ENCODE data around the gene NAA60. TPM values are rescaled to one million over a fixed set of nuclear protein-coding genes. Genes with fewer than 3 reads are reported as not detected.

Gene NAA60
- total and polyA plus RNA-seq, 4 donors = 11.3 to 41.3 (median 25.6) TPM

DNA sequence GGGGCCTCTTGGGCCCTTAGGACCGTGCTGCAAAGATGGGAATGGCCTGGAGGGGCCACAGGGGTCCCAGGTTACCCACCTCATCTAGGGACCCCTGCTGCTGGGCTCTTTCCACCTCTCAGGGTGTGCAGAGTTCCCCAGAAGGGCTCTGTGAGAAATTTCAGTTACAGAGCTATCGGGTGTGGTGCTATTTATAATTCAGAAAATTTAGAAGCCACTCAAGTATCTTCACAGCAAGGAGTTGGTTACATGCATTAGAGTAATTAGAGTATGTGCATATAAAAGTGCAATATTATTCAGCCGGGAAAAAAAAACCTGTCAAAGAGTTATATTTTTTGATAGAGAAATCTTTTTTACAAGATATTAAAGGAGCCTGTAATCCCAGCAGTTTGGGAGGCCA, 32.9 kb downstream of the NAA60 start:
- H3K9me3 ChIP-seq (ENCODE audit: control insufficient read depth in 4 of 4, low read length in 3 of 4) = no peaks in the 10 kb centered on the region
- no peak overlapping the region for H3K9ac ChIP-seq (ENCODE audit: low read depth in 1 of 2, low read length in 2 of 2)
- H3K4me3 ChIP-seq (ENCODE audit: low read depth in 1 of 3, low read length in 3 of 3) = no peak overlapping the region
- no peak for DNase-seq (ENCODE audit: low spot score)
- no peaks in the 10 kb centered on the region for H3K27me3 ChIP-seq (ENCODE audit: control insufficient read depth in 4 of 4, insufficient read depth in 4 of 4, low read length in 3 of 4)
- peaks cover 7 to 13% (median 11%) of the 10 kb centered on the region in 4 donors for H3K36me3 ChIP-seq (ENCODE audit: control insufficient read depth in 4 of 4, insufficient read depth in 3 of 4, low read depth in 1 of 4, low read length in 3 of 4)
- TF ChIP-seq JUND (IDR thresholded peaks at IDR 0.05) (no peak), NR2F2 (IDR thresholded peaks at IDR 0.05) (no peak), YY1 (IDR thresholded peaks at IDR 0.05) (no peak)
- WGBS = 91% methylated on average over 3 of the region's 3 CpGs
- no peak overlapping the region for H3K27ac ChIP-seq (ENCODE audit: low read depth in 1 of 2, low read length in 2 of 2)
- H3K4me1 ChIP-seq (ENCODE audit: control insufficient read depth in 4 of 4, insufficient read depth in 4 of 4, low read length in 3 of 4) = peaks cover 0 to 7% (median 2%) of the 10 kb centered on the region in 4 donors

DNA sequence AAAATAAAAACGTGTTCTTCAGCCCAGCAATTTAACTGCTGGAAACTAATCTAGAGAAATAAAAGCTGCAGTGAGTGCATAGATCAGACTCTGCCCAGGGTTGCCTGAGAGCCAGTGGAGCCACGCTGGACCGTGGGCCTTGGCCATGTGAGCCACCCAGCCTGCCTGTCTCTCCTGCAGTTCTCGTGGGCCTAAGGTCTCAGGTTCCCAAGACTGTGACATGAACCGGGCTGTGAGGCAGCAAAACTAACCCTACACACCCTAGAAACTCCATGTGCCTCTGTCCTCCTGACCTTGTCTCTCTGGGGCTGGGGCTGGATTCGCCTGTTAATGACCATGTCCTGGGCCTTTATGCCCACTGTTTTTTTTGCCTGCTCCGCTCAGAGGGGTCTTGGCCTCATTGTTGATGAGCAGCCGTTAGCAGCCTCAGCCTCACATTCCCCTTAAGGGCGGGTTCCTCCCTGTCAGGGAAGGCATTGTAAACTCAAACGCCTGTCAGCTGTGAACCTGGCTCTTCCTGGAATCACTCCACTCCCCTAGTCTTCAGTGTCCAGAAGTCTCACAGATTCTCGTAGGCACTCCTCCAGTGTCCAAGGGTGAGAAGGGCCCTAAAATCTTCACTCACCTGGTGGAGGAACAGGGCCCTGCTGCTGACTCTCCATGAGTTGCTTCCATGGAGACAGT, 34.9 kb downstream of the NAA60 start:
- H3K4me1 ChIP-seq (ENCODE audit: control insufficient read depth in 4 of 4, insufficient read depth in 4 of 4, low read length in 3 of 4) = peaks cover 0 to 3% (median 1%) of the 10 kb centered on the region in 4 donors
- no peaks in the 10 kb centered on the region for H3K9me3 ChIP-seq (ENCODE audit: control insufficient read depth in 4 of 4, low read length in 3 of 4)
- TF ChIP-seq JUND (IDR thresholded peaks at IDR 0.05) (no peak), GABPA (IDR thresholded peaks at IDR 0.05 in 1 of 2, conservative IDR thresholded peaks at IDR 0.05 in 1 of 2) (no peak), SP1 (IDR thresholded peaks at IDR 0.05) (no peak), FOXA2 (IDR thresholded peaks at IDR 0.05) (no peak), FOXA1 (IDR thresholded peaks at IDR 0.05) (no peak), ATF3 (IDR thresholded peaks at IDR 0.05) (no peak), EGR1 (IDR thresholded peaks at IDR 0.05; ENCODE audit: low read depth in 2 of 2) (no peak), MAX (IDR thresholded peaks at IDR 0.05) (no peak), YY1 (IDR thresholded peaks at IDR 0.05) (no peak), HNF4A (conservative IDR thresholded peaks at IDR 0.05) (no peak)
- peaks cover 11 to 32% (median 27%) of the 10 kb centered on the region in 4 donors for H3K36me3 ChIP-seq (ENCODE audit: control insufficient read depth in 4 of 4, insufficient read depth in 3 of 4, low read depth in 1 of 4, low read length in 3 of 4)
- no peak overlapping the region for H3K27ac ChIP-seq (ENCODE audit: low read depth in 1 of 2, low read length in 2 of 2)
- H3K4me3 ChIP-seq (ENCODE audit: low read depth in 1 of 3, low read length in 3 of 3) = no peak overlapping the region
- no peak for DNase-seq (ENCODE audit: low spot score)
- no peaks in the 10 kb centered on the region for H3K27me3 ChIP-seq (ENCODE audit: control insufficient read depth in 4 of 4, insufficient read depth in 4 of 4, low read length in 3 of 4)
- 90% methylated on average over 11 of the region's 11 CpGs for WGBS
- no peak overlapping the region for H3K9ac ChIP-seq (ENCODE audit: low read depth in 1 of 2, low read length in 2 of 2)

DNA sequence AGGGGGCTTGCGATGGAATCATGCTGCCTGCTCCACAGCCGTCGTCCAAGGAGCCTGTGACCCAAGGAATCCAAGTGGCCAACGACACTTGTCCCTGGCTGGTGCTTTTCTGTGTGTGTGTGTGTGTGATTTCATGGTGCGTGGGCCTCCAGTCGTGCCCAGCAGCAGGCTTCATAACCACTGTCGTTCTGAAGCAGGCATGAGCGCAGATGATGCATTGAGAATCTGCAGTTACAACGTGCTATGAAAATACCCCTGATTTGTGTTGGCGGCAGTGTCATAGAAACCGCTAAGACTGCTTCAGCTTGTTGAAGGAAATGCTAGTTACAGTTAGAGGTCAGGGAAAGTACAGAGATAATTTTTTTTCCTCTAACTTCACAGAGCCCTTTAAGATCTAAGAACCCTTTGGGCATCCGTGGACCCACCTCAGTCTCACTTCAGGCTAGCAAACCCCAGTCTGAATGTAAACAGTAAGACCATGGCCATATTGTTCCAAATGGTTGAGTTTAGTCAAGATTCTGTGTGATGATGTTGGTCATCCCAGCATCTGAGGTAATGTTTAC, 36.3 kb downstream of the NAA60 start:
- no peak overlapping the region for H3K9ac ChIP-seq (ENCODE audit: low read depth in 1 of 2, low read length in 2 of 2)
- peaks cover 17 to 45% (median 40%) of the 10 kb centered on the region in 4 donors for H3K36me3 ChIP-seq (ENCODE audit: control insufficient read depth in 4 of 4, insufficient read depth in 3 of 4, low read depth in 1 of 4, low read length in 3 of 4)
- H3K4me1 ChIP-seq (ENCODE audit: control insufficient read depth in 4 of 4, insufficient read depth in 4 of 4, low read length in 3 of 4) = no peaks in the 10 kb centered on the region
- H3K27ac ChIP-seq (ENCODE audit: low read depth in 1 of 2, low read length in 2 of 2) = no peak overlapping the region
- DNase-seq (ENCODE audit: low spot score) = no peak
- no peak overlapping the region for H3K4me3 ChIP-seq (ENCODE audit: low read depth in 1 of 3, low read length in 3 of 3)
- TF ChIP-seq SP1 (IDR thresholded peaks at IDR 0.05) (no peak), CTCF (IDR thresholded peaks at IDR 0.05; ENCODE audit: low read depth, low read length, missing input control) (no peak), FOXA1 (IDR thresholded peaks at IDR 0.05) (no peak), RAD21 (IDR thresholded peaks at IDR 0.05) (no peak), YY1 (IDR thresholded peaks at IDR 0.05) (no peak), RXRA (IDR thresholded peaks at IDR 0.05) (no peak), GABPA (IDR thresholded peaks at IDR 0.05 in 1 of 2, conservative IDR thresholded peaks at IDR 0.05 in 1 of 2) (no peak), MAX (IDR thresholded peaks at IDR 0.05) (no peak), HNF4A (conservative IDR thresholded peaks at IDR 0.05) (no peak), NR2F2 (IDR thresholded peaks at IDR 0.05) (no peak)
- TF ChIP-seq, protein P1, sequence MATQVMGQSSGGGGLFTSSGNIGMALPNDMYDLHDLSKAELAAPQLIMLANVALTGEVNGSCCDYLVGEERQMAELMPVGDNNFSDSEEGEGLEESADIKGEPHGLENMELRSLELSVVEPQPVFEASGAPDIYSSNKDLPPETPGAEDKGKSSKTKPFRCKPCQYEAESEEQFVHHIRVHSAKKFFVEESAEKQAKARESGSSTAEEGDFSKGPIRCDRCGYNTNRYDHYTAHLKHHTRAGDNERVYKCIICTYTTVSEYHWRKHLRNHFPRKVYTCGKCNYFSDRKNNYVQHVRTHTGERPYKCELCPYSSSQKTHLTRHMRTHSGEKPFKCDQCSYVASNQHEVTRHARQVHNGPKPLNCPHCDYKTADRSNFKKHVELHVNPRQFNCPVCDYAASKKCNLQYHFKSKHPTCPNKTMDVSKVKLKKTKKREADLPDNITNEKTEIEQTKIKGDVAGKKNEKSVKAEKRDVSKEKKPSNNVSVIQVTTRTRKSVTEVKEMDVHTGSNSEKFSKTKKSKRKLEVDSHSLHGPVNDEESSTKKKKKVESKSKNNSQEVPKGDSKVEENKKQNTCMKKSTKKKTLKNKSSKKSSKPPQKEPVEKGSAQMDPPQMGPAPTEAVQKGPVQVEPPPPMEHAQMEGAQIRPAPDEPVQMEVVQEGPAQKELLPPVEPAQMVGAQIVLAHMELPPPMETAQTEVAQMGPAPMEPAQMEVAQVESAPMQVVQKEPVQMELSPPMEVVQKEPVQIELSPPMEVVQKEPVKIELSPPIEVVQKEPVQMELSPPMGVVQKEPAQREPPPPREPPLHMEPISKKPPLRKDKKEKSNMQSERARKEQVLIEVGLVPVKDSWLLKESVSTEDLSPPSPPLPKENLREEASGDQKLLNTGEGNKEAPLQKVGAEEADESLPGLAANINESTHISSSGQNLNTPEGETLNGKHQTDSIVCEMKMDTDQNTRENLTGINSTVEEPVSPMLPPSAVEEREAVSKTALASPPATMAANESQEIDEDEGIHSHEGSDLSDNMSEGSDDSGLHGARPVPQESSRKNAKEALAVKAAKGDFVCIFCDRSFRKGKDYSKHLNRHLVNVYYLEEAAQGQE (IDR thresholded peaks at IDR 0.05) = no peak
- 84% methylated on average over 12 of the region's 12 CpGs for WGBS
- no peaks in the 10 kb centered on the region for H3K27me3 ChIP-seq (ENCODE audit: control insufficient read depth in 4 of 4, insufficient read depth in 4 of 4, low read length in 3 of 4)
- no peaks in the 10 kb centered on the region for H3K9me3 ChIP-seq (ENCODE audit: control insufficient read depth in 4 of 4, low read length in 3 of 4)

All from liver (tissue), 9 donors.